HCT116 (cell line): ENCODE data around the gene ARHGEF10L. TPM values are rescaled to one million over a fixed set of nuclear protein-coding genes. Genes with fewer than 3 reads are reported as not detected.

Source experiments
- ATAC-seq: fragments of 200-7000 bp; cut with Tn5 transposase; 2 replicates; pipeline ENCODE4 v1.9.1; 2020; ENCODE audit warnings: mild to moderate bottlenecking, moderate library complexity
- BruUV-seq: library from RNA; stranded (reverse); fragments of 400-500 nt; replicated peaks from 2 replicates; lab custom pipeline; 2021; lab: Mats Ljungman, UMichigan
- CTCF ChIA-PET: fragments of 300-600 bp; sonication (Branson Sonifier 250); formaldehyde crosslinking; loops from one replicate; lab custom pipeline; 2021; ENCODE audit warnings: antibody characterized with exemption; lab: Charles Lee
- POLR2A ChIA-PET: fragments of 300-600, 350-600 bp; sonication (Branson Sonifier 250); formaldehyde crosslinking; loops from one replicate; lab custom pipeline; 2021; ENCODE audit warnings: antibody characterized with exemption; lab: Charles Lee
- RAD21 ChIA-PET, 2 experiments: fragments of 300-600 bp; sonication (Branson Sonifier 250); formaldehyde crosslinking; loops; one replicate each; lab custom pipeline; 2023; ENCODE audit warnings: low total read pairs in 2 of 2; ENCODE audit not compliant: uncharacterized antibody in 2 of 2, unreplicated experiment in 2 of 2, low non-redundant PET in 1 of 2; lab: Charles Lee
- DNase-seq: peaks from one replicate; pipeline ENCODE4 v3.0.0-alpha.2; 2010; ENCODE audit warnings: low read depth, low spot score
- H2AFZ ChIP-seq: fragments of 200-600 bp; shearing (Covaris generic), sonication (generic); 2 replicates; pipeline ENCODE4 v1.6.1; 2017; ENCODE audit warnings: low read depth, mixed run types, mixed read lengths, antibody characterized with exemption, low read length; ENCODE audit not compliant: poor library complexity, severe bottlenecking
- H3K27ac ChIP-seq: 2 replicates; pipeline ENCODE4 v1.5.1; 2012; ENCODE audit warnings: low read depth, low read length
- H3K27me3 ChIP-seq: fragments of 200-600 bp; sonication (generic); 2 replicates; pipeline ENCODE4 v1.6.1; 2016; ENCODE audit warnings: mixed run types, low read length, mixed read lengths; ENCODE audit not compliant: insufficient read depth
- H3K36me3 ChIP-seq, 2 experiments: fragments of 200-500 bp in 1 of 2; fragments of 200-600 bp in 1 of 2; sonication (Bioruptor generic) in 1 of 2; sonication (generic) in 1 of 2; 2 replicates each; pipeline versions ENCODE4 v1.5.1 to v1.6.1; 2014 to 2016; ENCODE audit warnings: low read length in 2 of 2, inconsistent platforms in 1 of 2, mixed read lengths in 1 of 2, mixed run types in 1 of 2; ENCODE audit not compliant: insufficient read depth in 2 of 2, control insufficient read depth in 1 of 2
- H3K4me1 ChIP-seq, 2 experiments: fragments of 200-600 bp in 1 of 2; sonication (generic) in 1 of 2; 2 replicates each; pipeline versions ENCODE4 v1.5.1 to v1.6.1; 2012 to 2017; ENCODE audit warnings: low read length in 2 of 2, inconsistent platforms in 1 of 2, mild to moderate bottlenecking in 1 of 2, mixed read lengths in 1 of 2, mixed run types in 1 of 2, moderate library complexity in 1 of 2; ENCODE audit not compliant: insufficient read depth in 2 of 2, control insufficient read depth in 1 of 2
- H3K4me2 ChIP-seq: fragments of 200-600 bp; sonication (generic); 2 replicates; pipeline ENCODE4 v1.6.1; 2017; ENCODE audit warnings: mixed run types, low read length, mixed read lengths
- H3K4me3 ChIP-seq, 2 experiments: fragments of 200-600 bp in 1 of 2; sonication (generic) in 1 of 2; replicated peaks in 1 of 2; 2 replicates each; pipeline ENCODE4 v1.5.1; 2011 to 2016; ENCODE audit warnings: low read length in 2 of 2, control low read depth in 1 of 2, low read depth in 1 of 2, mild to moderate bottlenecking in 1 of 2, mixed read lengths in 1 of 2, mixed run types in 1 of 2
- H3K79me2 ChIP-seq: fragments of 200-600 bp; sonication (generic); 2 replicates; pipeline ENCODE4 v1.6.1; 2017; ENCODE audit warnings: mild to moderate bottlenecking, mixed run types, low read length, moderate library complexity, mixed read lengths; ENCODE audit not compliant: insufficient read depth
- H3K9ac ChIP-seq: fragments of 200-600 bp; sonication (generic); 2 replicates; pipeline ENCODE4 v1.6.1; 2016; ENCODE audit warnings: low read length, mixed read lengths
- H3K9me2 ChIP-seq: fragments of 200-600 bp; sonication (generic), shearing (Covaris generic); 2 replicates; pipeline ENCODE4 v1.6.1; 2017; ENCODE audit warnings: mixed run types, mild to moderate bottlenecking, moderate library complexity; ENCODE audit not compliant: insufficient read depth
- H3K9me3 ChIP-seq, 2 experiments: fragments of 200-500 bp in 1 of 2; fragments of 200-600 bp in 1 of 2; sonication (Bioruptor generic) in 1 of 2; sonication (generic) in 1 of 2; 2 replicates each; pipeline ENCODE4 v1.6.1; 2014 to 2017; ENCODE audit warnings: low read length in 2 of 2, mixed read lengths in 2 of 2, inconsistent platforms in 1 of 2, low read depth in 1 of 2, mild to moderate bottlenecking in 1 of 2, mixed run types in 1 of 2, moderate library complexity in 1 of 2; ENCODE audit not compliant: control insufficient read depth in 1 of 2, insufficient read depth in 1 of 2
- H4K20me1 ChIP-seq: fragments of 200-600 bp; sonication (generic), shearing (Covaris generic); 2 replicates; pipeline ENCODE4 v1.6.1; 2017; ENCODE audit warnings: mixed run types, mild to moderate bottlenecking, moderate library complexity; ENCODE audit not compliant: insufficient read depth
- EGR1 ChIP-seq: IDR thresholded peaks from 2 replicates; pipeline ENCODE4 v1.6.1; 2012; ENCODE audit warnings: low read depth
- ELF1 ChIP-seq: IDR thresholded peaks from 2 replicates; pipeline ENCODE4 v1.6.1; 2012; ENCODE audit warnings: low read depth, borderline replicate concordance
- EZH2 ChIP-seq: fragments of 200-600 bp; sonication (generic); IDR thresholded peaks from 2 replicates; pipeline ENCODE4 v1.6.1; 2017; ENCODE audit warnings: antibody characterized with exemption, mixed run types
- POLR2A ChIP-seq: IDR thresholded peaks from 2 replicates; pipeline ENCODE4 v1.7.0; 2011; ENCODE audit warnings: borderline replicate concordance; ENCODE audit not compliant: insufficient read depth, insufficient read length; ENCODE audit errors: extremely low read depth
- SP1 ChIP-seq: IDR thresholded peaks from 2 replicates; pipeline ENCODE4 v1.6.1; 2012; ENCODE audit warnings: low read depth
- YY1 ChIP-seq: IDR thresholded peaks from 2 replicates; pipeline ENCODE4 v1.6.1; 2011; ENCODE audit warnings: low read length, low read depth, moderate library complexity, mild to moderate bottlenecking; ENCODE audit not compliant: insufficient replicate concordance; ENCODE audit errors: extremely low read depth
- ZBTB33 ChIP-seq: IDR thresholded peaks from 2 replicates; pipeline ENCODE4 v1.6.1; 2011; ENCODE audit warnings: mild to moderate bottlenecking, low read length, moderate library complexity; ENCODE audit not compliant: insufficient replicate concordance; ENCODE audit errors: extremely low read depth
- ZNF274 ChIP-seq: fragments of 200-500 bp; sonication (Bioruptor generic); IDR thresholded peaks from 2 replicates; pipeline ENCODE4 v1.6.1; 2014; ENCODE audit warnings: mild to moderate bottlenecking, low read depth, low read length, inconsistent platforms
- intact Hi-C: fragments of 100-400 bp; cut with micrococcal nuclease; formaldehyde crosslinking; loops from 2 replicates; pipeline ENCODE4 v1.10.0; 2022
- total RNA-seq: library from RNA; stranded (reverse); gene quantifications from one replicate; pipeline ENCODE4 v1.2.1, GENCODE V29; 2021; ENCODE audit not compliant: unreplicated experiment

ARHGEF10L gene
- total RNA-seq, 1 experiment from 2014 or later = 14.7 TPM

DNA sequence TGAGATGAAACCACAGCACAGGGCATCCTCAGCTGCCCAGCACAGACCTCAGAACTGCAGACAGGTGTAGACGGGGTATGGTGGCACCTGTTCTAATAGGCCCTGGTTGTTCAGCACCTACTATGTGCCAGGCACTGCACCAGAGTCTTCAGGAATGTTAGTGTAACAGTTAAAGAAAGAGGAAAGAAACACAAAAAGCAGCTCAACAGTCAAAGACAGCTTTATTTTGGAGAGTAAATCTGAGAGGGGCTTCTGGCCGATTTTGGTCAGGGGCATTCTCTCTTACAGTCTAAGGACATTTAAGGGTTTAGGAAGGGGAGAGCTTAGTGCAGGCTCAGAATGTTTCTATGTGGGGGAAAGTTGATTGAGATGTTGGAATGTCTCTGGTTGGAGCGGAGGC, 170.5 kb downstream of the ARHGEF10L start:
- RAD21 ChIA-PET = no interaction called here
- Histone ChIP-seq H3K27me3 (no peaks in the 10 kb centered on the region), H2AFZ (no peak overlapping the region), H3K27ac (no peak overlapping the region), H3K4me2 (no peak overlapping the region), H3K4me3 (no peak overlapping the region), H3K4me1 (no peaks in the 10 kb centered on the region), H3K9ac (no peak overlapping the region), H4K20me1 (no peaks in the 10 kb centered on the region), H3K79me2 (no peaks in the 10 kb centered on the region), H3K9me3 (no peaks in the 10 kb centered on the region), H3K36me3 (no peaks in the 10 kb centered on the region), H3K9me2 (no peaks in the 10 kb centered on the region)
- DNase-seq (no peak), ATAC-seq (no peak)
- POLR2A ChIA-PET = no interaction called here
- intact Hi-C loops = no loop called here
- BruUV-seq = no TSS peak
- TF ChIP-seq SP1 (no peak), EZH2 (no peak), ZNF274 (no peak), YY1 (no peak), EGR1 (no peak), ZBTB33 (no peak), POLR2A (no peak), ELF1 (no peak)
- CTCF ChIA-PET = interaction anchor here (0.8 kb wide), 1 partner anchor 49 kb away, joined by 3 read pairs; no protein-coding TSS in a partner anchor
